ENCODE data around the gene GARIN1A. TPM values are rescaled to one million over a fixed set of nuclear protein-coding genes. Genes with fewer than 3 reads are reported as not detected.
"Not testable (repeated sequence)": the region's sequence is repeated elsewhere in the genome, so short reads cannot be mapped to it uniquely, and the experiment has no call there.

Gene GARIN1A
- total RNA-seq (2022) (2.3 and 5.9 TPM in 2 replicates), Bru-seq, nascent RNA (percentile 71 among the genes with signal in this experiment), BruChase-seq, experiment 1, labeled RNA remaining after a 6-hour chase (percentile 91 among the genes with signal in this experiment), BruChase-seq, experiment 2, labeled RNA remaining after a 2-hour chase (percentile 88 among the genes with signal in this experiment)
- long read RNA-seq, result 0 reads

- no peak within 1 kb of the TSS for H3K27ac Mint-ChIP-seq (ENCODE audit: low read depth, unreplicated experiment)
- H3K36me3 Mint-ChIP-seq (ENCODE audit: insufficient read depth, unreplicated experiment), result peaks cover 20% of the 10 kb centered on the region
- no peak within 1 kb of the TSS for H3K4me3 Mint-ChIP-seq (ENCODE audit: unreplicated experiment)
- no peak for DNase-seq (ENCODE audit: unreplicated experiment)
- TF ChIP-seq CTCF (IDR thresholded peaks at IDR 0.05; ENCODE audit: unreplicated experiment), result no peak
- CTCF ChIA-PET, result interaction anchor here (0.6 to 0.9 kb wide), 5 partner anchors 13 to 289 kb away, joined by 3 to 5 read pairs (median 3); no protein-coding TSS in a partner anchor
- H3K4me1 Mint-ChIP-seq (ENCODE audit: insufficient read depth, unreplicated experiment), result no peaks in the 10 kb centered on the region
- H3K9me3 Mint-ChIP-seq (ENCODE audit: unreplicated experiment), result no peaks in the 10 kb centered on the region
- intact Hi-C loops (cut with micrococcal nuclease), result no loop called here
- no peaks in the 10 kb centered on the region for H3K27me3 Mint-ChIP-seq (ENCODE audit: insufficient read depth, unreplicated experiment)
- no TSS peak for BruUV-seq (replicated peaks)
- POLR2A ChIA-PET, result no interaction called here
Observed at GRCh38 chr7:128671992-128672391, at the start of gene GARIN1A. GARIN1A (plus strand) TSS chr7:128672292; CDS start chr7:128672398, 106 bp downstream.

GRCh38 chr7:128627124-128627523 is 45.0 kb upstream of the GARIN1A start:
- H3K4me3 Mint-ChIP-seq (ENCODE audit: unreplicated experiment); H3K27me3 Mint-ChIP-seq (ENCODE audit: insufficient read depth, unreplicated experiment); H3K27ac Mint-ChIP-seq (ENCODE audit: low read depth, unreplicated experiment); H3K4me1 Mint-ChIP-seq (ENCODE audit: insufficient read depth, unreplicated experiment); CTCF ChIA-PET; H3K9me3 Mint-ChIP-seq (ENCODE audit: unreplicated experiment); BruUV-seq (replicated peaks); POLR2A ChIA-PET; intact Hi-C loops (cut with micrococcal nuclease): not testable (repeated sequence)
- H3K36me3 Mint-ChIP-seq (ENCODE audit: insufficient read depth, unreplicated experiment), result peaks cover 89% of the 10 kb centered on the region
- peak; percentile 16 for DNase-seq (ENCODE audit: unreplicated experiment)

- CTCF ChIA-PET; BruUV-seq (replicated peaks); H3K4me3 Mint-ChIP-seq (ENCODE audit: unreplicated experiment); H3K4me1 Mint-ChIP-seq (ENCODE audit: insufficient read depth, unreplicated experiment); intact Hi-C loops (cut with micrococcal nuclease); DNase-seq (ENCODE audit: unreplicated experiment); H3K27ac Mint-ChIP-seq (ENCODE audit: low read depth, unreplicated experiment); H3K27me3 Mint-ChIP-seq (ENCODE audit: insufficient read depth, unreplicated experiment); POLR2A ChIA-PET; H3K9me3 Mint-ChIP-seq (ENCODE audit: unreplicated experiment): not testable (repeated sequence)
- peaks cover 79% of the 10 kb centered on the region for H3K36me3 Mint-ChIP-seq (ENCODE audit: insufficient read depth, unreplicated experiment)
Observed at GRCh38 chr7:128633915-128634314, 38.2 kb upstream of the GARIN1A start.

- H3K4me3 Mint-ChIP-seq (ENCODE audit: unreplicated experiment); H3K27me3 Mint-ChIP-seq (ENCODE audit: insufficient read depth, unreplicated experiment); BruUV-seq (replicated peaks); POLR2A ChIA-PET; H3K27ac Mint-ChIP-seq (ENCODE audit: low read depth, unreplicated experiment); intact Hi-C loops (cut with micrococcal nuclease); DNase-seq (ENCODE audit: unreplicated experiment); H3K9me3 Mint-ChIP-seq (ENCODE audit: unreplicated experiment); H3K4me1 Mint-ChIP-seq (ENCODE audit: insufficient read depth, unreplicated experiment): not testable (repeated sequence)
- CTCF ChIA-PET, result interaction anchor here (0.6 kb wide), 1 partner anchor 648 kb away, joined by 6 read pairs; no protein-coding TSS in a partner anchor
- peaks cover 67% of the 10 kb centered on the region for H3K36me3 Mint-ChIP-seq (ENCODE audit: insufficient read depth, unreplicated experiment)
Observed at GRCh38 chr7:128645206-128645605, 26.9 kb upstream of the GARIN1A start.

GRCh38 chr7:128645844-128646243 is 26.2 kb upstream of the GARIN1A start:
- POLR2A ChIA-PET; BruUV-seq (replicated peaks); H3K27ac Mint-ChIP-seq (ENCODE audit: low read depth, unreplicated experiment); H3K9me3 Mint-ChIP-seq (ENCODE audit: unreplicated experiment); H3K27me3 Mint-ChIP-seq (ENCODE audit: insufficient read depth, unreplicated experiment); DNase-seq (ENCODE audit: unreplicated experiment); intact Hi-C loops (cut with micrococcal nuclease); H3K4me1 Mint-ChIP-seq (ENCODE audit: insufficient read depth, unreplicated experiment); H3K4me3 Mint-ChIP-seq (ENCODE audit: unreplicated experiment): not testable (repeated sequence)
- CTCF ChIA-PET, result interaction anchor here (0.6 kb wide), 1 partner anchor 647 kb away, joined by 6 read pairs; no protein-coding TSS in a partner anchor
- peaks cover 63% of the 10 kb centered on the region for H3K36me3 Mint-ChIP-seq (ENCODE audit: insufficient read depth, unreplicated experiment)

- H3K4me1 Mint-ChIP-seq (ENCODE audit: insufficient read depth, unreplicated experiment); POLR2A ChIA-PET; CTCF ChIA-PET; H3K27me3 Mint-ChIP-seq (ENCODE audit: insufficient read depth, unreplicated experiment); intact Hi-C loops (cut with micrococcal nuclease); H3K27ac Mint-ChIP-seq (ENCODE audit: low read depth, unreplicated experiment); H3K4me3 Mint-ChIP-seq (ENCODE audit: unreplicated experiment); H3K9me3 Mint-ChIP-seq (ENCODE audit: unreplicated experiment); DNase-seq (ENCODE audit: unreplicated experiment); BruUV-seq (replicated peaks): not testable (repeated sequence)
- peaks cover 61% of the 10 kb centered on the region for H3K36me3 Mint-ChIP-seq (ENCODE audit: insufficient read depth, unreplicated experiment)
Observed at GRCh38 chr7:128646877-128647276, 25.2 kb upstream of the GARIN1A start.

- intact Hi-C loops (cut with micrococcal nuclease); H3K27me3 Mint-ChIP-seq (ENCODE audit: insufficient read depth, unreplicated experiment); H3K27ac Mint-ChIP-seq (ENCODE audit: low read depth, unreplicated experiment); H3K4me1 Mint-ChIP-seq (ENCODE audit: insufficient read depth, unreplicated experiment); CTCF ChIA-PET; DNase-seq (ENCODE audit: unreplicated experiment); BruUV-seq (replicated peaks); H3K9me3 Mint-ChIP-seq (ENCODE audit: unreplicated experiment); H3K4me3 Mint-ChIP-seq (ENCODE audit: unreplicated experiment); POLR2A ChIA-PET: not testable (repeated sequence)
- H3K36me3 Mint-ChIP-seq (ENCODE audit: insufficient read depth, unreplicated experiment), result peaks cover 36% of the 10 kb centered on the region
Observed at GRCh38 chr7:128651096-128651495, 21.0 kb upstream of the GARIN1A start.

- DNase-seq (ENCODE audit: unreplicated experiment); H3K27me3 Mint-ChIP-seq (ENCODE audit: insufficient read depth, unreplicated experiment); H3K4me1 Mint-ChIP-seq (ENCODE audit: insufficient read depth, unreplicated experiment); H3K4me3 Mint-ChIP-seq (ENCODE audit: unreplicated experiment); POLR2A ChIA-PET; BruUV-seq (replicated peaks); H3K9me3 Mint-ChIP-seq (ENCODE audit: unreplicated experiment); intact Hi-C loops (cut with micrococcal nuclease); H3K27ac Mint-ChIP-seq (ENCODE audit: low read depth, unreplicated experiment): not testable (repeated sequence)
- CTCF ChIA-PET, result interaction anchor here (1.3 kb wide), 1 partner anchor 439 kb away, joined by 3 read pairs; no protein-coding TSS in a partner anchor
- peaks cover 29% of the 10 kb centered on the region for H3K36me3 Mint-ChIP-seq (ENCODE audit: insufficient read depth, unreplicated experiment)
Observed at GRCh38 chr7:128652606-128653005, 19.5 kb upstream of the GARIN1A start.

- DNase-seq (ENCODE audit: unreplicated experiment), result not testable (repeated sequence)
- peaks cover 30% of the 10 kb centered on the region for H3K36me3 Mint-ChIP-seq (ENCODE audit: insufficient read depth, unreplicated experiment)
Observed at GRCh38 chr7:128653197-128653596, 18.9 kb upstream of the GARIN1A start.

More at GRCh38 chr7:128653197-128653596, 18.9 kb upstream of the GARIN1A start:
- H3K27ac Mint-ChIP-seq (ENCODE audit: low read depth, unreplicated experiment); POLR2A ChIA-PET; H3K27me3 Mint-ChIP-seq (ENCODE audit: insufficient read depth, unreplicated experiment); H3K4me1 Mint-ChIP-seq (ENCODE audit: insufficient read depth, unreplicated experiment); BruUV-seq (replicated peaks); intact Hi-C loops (cut with micrococcal nuclease); H3K9me3 Mint-ChIP-seq (ENCODE audit: unreplicated experiment); H3K4me3 Mint-ChIP-seq (ENCODE audit: unreplicated experiment): not testable (repeated sequence)
- CTCF ChIA-PET, result interaction anchor here (1.3 kb wide), 1 partner anchor 438 kb away, joined by 3 read pairs; no protein-coding TSS in a partner anchor

All from MCF 10A (cell line).